Measurements from ENCODE around the gene CGB8.

CGB8 gene

GRCh38 chr19:49014123-49014869, 34.6 kb downstream of the CGB8 start:
- no peaks in the 10 kb centered on the region for H3K9me3 Mint-ChIP-seq
- no peak overlapping the region for H3K4me3 Mint-ChIP-seq
- ATAC-seq (no peak), DNase-seq (no peak)
- peaks cover 5% of the 10 kb centered on the region for H3K27me3 Mint-ChIP-seq
- H3K36me3 Mint-ChIP-seq (ENCODE audit: low read depth) = peaks cover 13% of the 10 kb centered on the region
- H3K27ac Mint-ChIP-seq = no peak overlapping the region
- H3K4me1 Mint-ChIP-seq = peaks cover 14% of the 10 kb centered on the region

GRCh38 chr19:49011194-49011593, 37.7 kb downstream of the CGB8 start:
- DNase-seq (no peak), ATAC-seq (no peak)
- peaks cover 21% of the 10 kb centered on the region for H3K36me3 Mint-ChIP-seq (ENCODE audit: low read depth)
- no peaks in the 10 kb centered on the region for H3K9me3 Mint-ChIP-seq
- no peaks in the 10 kb centered on the region for H3K27me3 Mint-ChIP-seq
- H3K4me1 Mint-ChIP-seq = no peaks in the 10 kb centered on the region
- no peak overlapping the region for H3K4me3 Mint-ChIP-seq
- no peak overlapping the region for H3K27ac Mint-ChIP-seq

GRCh38 chr19:49010453-49010852, 38.5 kb downstream of the CGB8 start:
- H3K4me3 Mint-ChIP-seq = no peak overlapping the region
- ATAC-seq (no peak), DNase-seq (no peak)
- H3K27ac Mint-ChIP-seq = no peak overlapping the region
- H3K36me3 Mint-ChIP-seq (ENCODE audit: low read depth) = peaks cover 17% of the 10 kb centered on the region
- H3K4me1 Mint-ChIP-seq = no peaks in the 10 kb centered on the region
- H3K9me3 Mint-ChIP-seq = no peaks in the 10 kb centered on the region
- no peaks in the 10 kb centered on the region for H3K27me3 Mint-ChIP-seq

- H3K36me3 Mint-ChIP-seq (ENCODE audit: low read depth) = peaks cover 21% of the 10 kb centered on the region
- no peaks in the 10 kb centered on the region for H3K4me1 Mint-ChIP-seq
- H3K9me3 Mint-ChIP-seq = no peaks in the 10 kb centered on the region
- no peak overlapping the region for H3K4me3 Mint-ChIP-seq
- no peak for ATAC-seq
- H3K27ac Mint-ChIP-seq = no peak overlapping the region
- no peaks in the 10 kb centered on the region for H3K27me3 Mint-ChIP-seq
- DNase-seq = no peak
Measured at GRCh38 chr19:49009828-49010227, 39.1 kb downstream of the CGB8 start.

GRCh38 chr19:49006905-49007304, 42.0 kb downstream of the CGB8 start:
- Mint-ChIP-seq H3K36me3 (ENCODE audit: low read depth) (peaks cover 23% of the 10 kb centered on the region), H3K9me3 (no peaks in the 10 kb centered on the region), H3K27me3 (no peaks in the 10 kb centered on the region), H3K4me3 (no peak overlapping the region), H3K27ac (no peak overlapping the region), H3K4me1 (no peaks in the 10 kb centered on the region)
- DNase-seq (no peak), ATAC-seq (no peak)

GRCh38 chr19:49004964-49005614, 43.8 kb downstream of the CGB8 start:
- DNase-seq (no peak), ATAC-seq (no peak)
- peaks cover 21% of the 10 kb centered on the region for H3K36me3 Mint-ChIP-seq (ENCODE audit: low read depth)
- H3K4me3 Mint-ChIP-seq = no peak overlapping the region
- H3K4me1 Mint-ChIP-seq = no peaks in the 10 kb centered on the region
- H3K9me3 Mint-ChIP-seq = no peaks in the 10 kb centered on the region
- H3K27ac Mint-ChIP-seq = no peak overlapping the region
- H3K27me3 Mint-ChIP-seq = no peaks in the 10 kb centered on the region

- Mint-ChIP-seq H3K36me3 (ENCODE audit: low read depth) (peaks cover 28% of the 10 kb centered on the region), H3K27me3 (no peaks in the 10 kb centered on the region), H3K27ac (no peak overlapping the region), H3K9me3 (no peaks in the 10 kb centered on the region), H3K4me1 (no peaks in the 10 kb centered on the region), H3K4me3 (no peak overlapping the region)
- DNase-seq (no peak), ATAC-seq (no peak)
Measured at GRCh38 chr19:49004133-49004532, 44.8 kb downstream of the CGB8 start.

- H3K9me3 Mint-ChIP-seq = no peaks in the 10 kb centered on the region
- no peaks in the 10 kb centered on the region for H3K27me3 Mint-ChIP-seq
- H3K27ac Mint-ChIP-seq = no peak overlapping the region
- peak; percentile 63 for ATAC-seq
- H3K4me3 Mint-ChIP-seq = no peak overlapping the region
- peaks cover 11% of the 10 kb centered on the region for H3K4me1 Mint-ChIP-seq
- DNase-seq = peak; percentile 68
- H3K36me3 Mint-ChIP-seq (ENCODE audit: low read depth) = peaks cover 23% of the 10 kb centered on the region
Measured at GRCh38 chr19:48999481-49000325, 49.2 kb downstream of the CGB8 start.

GRCh38 chr19:48997972-48998371, 50.9 kb downstream of the CGB8 start:
- no peak overlapping the region for H3K27ac Mint-ChIP-seq

More at GRCh38 chr19:48997972-48998371, 50.9 kb downstream of the CGB8 start:
- H3K4me1 Mint-ChIP-seq = peaks cover 21% of the 10 kb centered on the region
- no peaks in the 10 kb centered on the region for H3K27me3 Mint-ChIP-seq
- ATAC-seq = no peak
- H3K36me3 Mint-ChIP-seq (ENCODE audit: low read depth) = peaks cover 28% of the 10 kb centered on the region
- no peaks in the 10 kb centered on the region for H3K9me3 Mint-ChIP-seq
- DNase-seq = peak; percentile 71
- no peak overlapping the region for H3K4me3 Mint-ChIP-seq

Measured in activated naive CD8-positive, alpha-beta T cell treated with anti-CD3 and anti-CD28 coated beads, Interleukin-2, amount 50 U/mL, for 24 hours (primary cell).